GM12892 (cell line): ENCODE results near the gene KCNIP4.

Experiments used
- POLR2A ChIP-seq: IDR thresholded peaks from 2 replicates; pipeline ENCODE4 v1.6.1; 2011; ENCODE audit warnings: low read depth, low read length, control low read depth
- POLR2AphosphoS5 ChIP-seq: IDR thresholded peaks from 2 replicates; pipeline ENCODE4 v1.6.1; 2011; ENCODE audit warnings: low read depth, low read length, control low read depth
- TAF1 ChIP-seq: IDR thresholded peaks from 2 replicates; pipeline ENCODE4 v1.6.1; 2011; ENCODE audit warnings: low read depth, mild to moderate bottlenecking, control low read depth, low read length, borderline replicate concordance

- no peak for TF ChIP-seq POLR2A
- no peak for TF ChIP-seq TAF1
- no peak for TF ChIP-seq POLR2AphosphoS5
Observed at GRCh38 chr4:20813700-20814099, 1134.9 kb downstream of the KCNIP4 start.
